Suppressor macrophage treated with lipopolysaccharide for 1 hour (primary cell): ENCODE measurements around the gene KMT2C.

Experiments used
- DNase-seq, 3 donors: peaks; one replicate each; pipeline ENCODE4 v3.0.0-alpha.2; 2020 to 2022

The KMT2C gene

GRCh38 chr7:152095771-152096170 lies 340.0 kb downstream of the KMT2C start:
- DNase-seq = no peak

DNA sequence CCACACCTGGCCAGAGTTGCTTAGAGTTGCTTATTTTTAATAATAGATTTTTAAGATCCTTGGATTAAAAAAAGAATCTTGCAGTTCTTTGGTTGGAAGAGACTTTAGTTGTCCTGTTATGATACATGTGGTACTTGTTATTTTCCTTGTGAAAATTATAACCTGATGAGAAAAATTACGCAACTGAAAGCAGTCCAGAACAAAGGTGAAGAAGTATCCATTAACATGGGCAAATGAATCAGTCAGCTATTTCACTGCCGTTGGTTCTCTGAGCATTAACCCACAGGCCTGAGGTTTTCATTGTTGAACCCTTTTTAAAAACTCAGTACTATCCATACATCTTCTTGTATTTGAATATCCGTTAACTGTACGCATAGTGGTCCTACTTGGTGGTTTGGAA lies 342.1 kb downstream of the KMT2C start:
- no peak for DNase-seq

GRCh38 chr7:152090747-152091146 lies 345.1 kb downstream of the KMT2C start:
- peak; percentile 39 to 53 (median 47) for DNase-seq

GRCh38 chr7:152089183-152089582 lies 346.6 kb downstream of the KMT2C start:
- no peak for DNase-seq

DNA sequence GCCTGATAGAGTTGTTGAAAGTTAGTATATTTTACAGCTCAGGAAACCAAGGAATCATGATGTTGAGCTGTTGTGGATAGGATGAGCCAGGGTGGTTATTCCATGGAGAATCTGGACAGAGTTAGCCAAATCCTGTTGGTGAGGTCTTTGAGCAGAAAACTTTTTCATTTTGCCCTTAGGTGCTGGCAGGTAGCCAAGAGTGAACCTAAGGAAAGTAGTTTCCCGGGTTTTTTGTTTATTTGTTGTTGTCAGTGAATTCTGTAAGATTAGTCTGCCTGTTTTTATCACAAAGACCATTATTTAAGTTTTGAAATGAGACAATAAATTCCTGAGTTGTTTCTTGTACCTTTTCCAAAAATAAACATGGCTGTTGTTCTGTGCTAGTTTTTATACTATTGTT lies 349.3 kb downstream of the KMT2C start:
- no peak for DNase-seq

DNA sequence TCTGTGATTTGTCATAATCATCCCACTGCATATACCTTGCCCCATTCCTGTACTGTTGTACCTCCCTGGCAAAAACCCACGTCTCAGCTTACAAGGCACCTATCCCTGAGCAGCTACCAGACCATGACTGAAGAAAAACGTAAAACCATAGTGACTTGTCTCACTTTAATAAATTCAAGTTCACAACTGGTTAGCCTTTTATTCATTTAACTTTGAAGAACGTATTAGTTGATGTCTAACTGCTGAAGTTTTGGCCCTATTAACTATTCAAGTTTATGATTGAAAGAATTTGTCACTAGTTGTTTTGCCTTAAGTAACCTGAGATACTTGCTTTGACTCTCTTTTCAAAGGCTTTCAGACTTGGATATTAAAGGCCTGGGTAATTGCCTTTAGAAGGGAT lies 350.7 kb downstream of the KMT2C start:
- DNase-seq = no peak
